GM12878 (cell line): ENCODE measurements around the gene RIPPLY3. TPM values are rescaled to one million over a fixed set of nuclear protein-coding genes. Genes with fewer than 3 reads are reported as not detected.
"Not testable (repeated sequence)": the region's sequence is repeated elsewhere in the genome, so short reads cannot be mapped to it uniquely, and the experiment has no call there.

Experiments used
- ATAC-seq: fragments of 200-7000 bp; cut with Tn5 transposase; 3 replicates; pipeline ENCODE4 v1.9.1; 2020; ENCODE audit warnings: mild to moderate bottlenecking, moderate library complexity
- BruUV-seq: library from RNA; stranded (reverse); fragments of 400-500 nt; replicated peaks from 2 replicates; lab custom pipeline; 2021; lab: Mats Ljungman, UMichigan
- CTCF ChIA-PET: fragments of 300-600 bp; sonication (Branson Sonifier 250); formaldehyde crosslinking; extraction: SDS; loops from one replicate; lab custom pipeline; 2021; ENCODE audit warnings: inconsistent platforms; lab: Yijun Ruan, JAX
- POLR2A ChIA-PET: fragments of 350-600 bp; formaldehyde crosslinking; extraction: SDS; loops from one replicate; lab custom pipeline; 2021; ENCODE audit warnings: inconsistent platforms; lab: Charles Lee
- RAD21 ChIA-PET: fragments of 300-600 bp; sonication (Branson Sonifier 250); formaldehyde crosslinking; loops from one replicate; lab custom pipeline; 2023; ENCODE audit warnings: antibody characterized with exemption; ENCODE audit not compliant: unreplicated experiment; lab: Charles Lee
- SMC1A ChIA-PET: fragments of 300-600 bp; sonication (Branson Sonifier 250); formaldehyde crosslinking; loops from one replicate; lab custom pipeline; 2023; ENCODE audit not compliant: unreplicated experiment, uncharacterized antibody; lab: Charles Lee
- DNase-seq: peaks from one replicate; pipeline ENCODE4 v3.0.0-alpha.2; 2011; ENCODE audit warnings: low read depth, low spot score
- FAIRE-seq: peaks from 3 replicates; lab custom pipeline; 2011; peaks lifted over from hg19 to GRCh38; lab: Jason Lieb, UNC
- H2AFZ ChIP-seq: 2 replicates; pipeline ENCODE4 v1.6.0; 2011; ENCODE audit warnings: low read depth, low read length, control low read depth; ENCODE audit not compliant: control insufficient read depth
- H3K27ac ChIP-seq: 2 replicates; pipeline ENCODE4 v1.5.1; 2011; ENCODE audit warnings: control low read depth; ENCODE audit not compliant: control insufficient read depth, insufficient read depth
- H3K27me3 ChIP-seq, 2 experiments: replicated peaks in 1 of 2; 2 replicates each; pipeline versions ENCODE4 v1.6.0 to v1.6.1; 2011; ENCODE audit warnings: low read length in 1 of 2; ENCODE audit not compliant: control insufficient read depth in 2 of 2, insufficient read depth in 2 of 2
- H3K36me3 ChIP-seq, 2 experiments: 2 replicates each; pipeline ENCODE4 v1.5.1; 2011; ENCODE audit warnings: low read length in 1 of 2; ENCODE audit not compliant: control insufficient read depth in 2 of 2, insufficient read depth in 2 of 2
- H3K4me1 ChIP-seq: 2 replicates; pipeline ENCODE4 v1.6.1; 2011; ENCODE audit warnings: mild to moderate bottlenecking, low read length, moderate library complexity, mixed read lengths; ENCODE audit not compliant: control insufficient read depth, insufficient read depth
- H3K4me2 ChIP-seq: 2 replicates; pipeline ENCODE4 v1.6.0; 2011; ENCODE audit warnings: control low read depth; ENCODE audit not compliant: control insufficient read depth, insufficient read depth
- H3K4me3 ChIP-seq: fragments of 200-600 bp; sonication (generic); 2 replicates; pipeline ENCODE4 v1.5.1; 2016
- H3K79me2 ChIP-seq: 2 replicates; pipeline ENCODE4 v1.6.0; 2011; ENCODE audit warnings: low read length; ENCODE audit not compliant: control insufficient read depth, insufficient read depth
- H3K9ac ChIP-seq: 2 replicates; pipeline ENCODE4 v1.8.0; 2011; ENCODE audit warnings: low read length, control low read depth, mixed read lengths; ENCODE audit not compliant: control insufficient read depth, insufficient read depth
- H3K9me3 ChIP-seq: replicated peaks from 3 replicates; pipeline ENCODE4 v1.5.1; 2011; ENCODE audit warnings: mild to moderate bottlenecking, low read length; ENCODE audit not compliant: control insufficient read depth, insufficient read depth
- H4K20me1 ChIP-seq: 2 replicates; pipeline ENCODE4 v1.6.0; 2011; ENCODE audit not compliant: control insufficient read depth, insufficient read depth
- CHD4 ChIP-seq: fragments of 200-600 bp; sonication (generic); IDR thresholded peaks from 2 replicates; pipeline ENCODE4 v1.6.1; 2016; ENCODE audit warnings: mild to moderate bottlenecking
- NBN ChIP-seq: fragments of 450-650 bp; IDR thresholded peaks from 2 replicates; pipeline ENCODE4 v1.6.1; 2016
- ZNF217 ChIP-seq: fragments of 450-650 bp; IDR thresholded peaks from 2 replicates; pipeline ENCODE4 v1.6.1; 2017; ENCODE audit warnings: antibody characterized with exemption, mild to moderate bottlenecking
- WGBS: methylation state at CpG from one replicate; pipeline ENCODE4 v1.1.6; 2016; ENCODE audit warnings: low lambda C conversion rate; ENCODE audit not compliant: insufficient replicate concordance, insufficient coverage; ENCODE audit errors: missing lambda C conversion rate; 5-methylcytosine and 5-hydroxymethylcytosine counted together
- in situ Hi-C: fragments of 300-500 bp; cut with MboI; formaldehyde crosslinking; loops from 9 replicates; pipeline ENCODE4 v1.14.3; 2018; ENCODE audit warnings: mixed read lengths
- intact Hi-C: fragments of 100-400 bp; cut with micrococcal nuclease; formaldehyde crosslinking; loops from one replicate; pipeline ENCODE4 v1.14.2; 2022; ENCODE audit not compliant: unreplicated experiment
- polyA plus RNA-seq, 11 experiments: library from polyadenylated mRNA; depleted of rRNA in 4 of 11; unstranded in 6 of 11; stranded (reverse) in 5 of 11; fragments of >200 nt; fragmentation: Nextera tagmentation in 4 of 11; fragmentation: Illumina TruSeq in 1 of 11; extraction: Ambion mirVana in 4 of 11; extraction: Trizol in 1 of 11; gene quantifications; 1 replicate in 1 of 11; 2 replicates in 10 of 11; pipeline versions ENCODE4 v1.2.1 to v1.2.3, GENCODE V29; 2011 to 2016; ENCODE audit warnings: inconsistent platforms in 2 of 11, missing spikeins in 2 of 11, low read depth in 1 of 11
- total RNA-seq, 4 experiments: library from RNA; depleted of rRNA in 3 of 4; stranded (reverse); fragments of >200 nt in 3 of 4; fragmentation: Illumina TruSeq in 1 of 4; extraction: Trizol in 1 of 4; gene quantifications; 2 replicates each; pipeline versions ENCODE4 v1.2.1 to v1.2.3, GENCODE V29; 2013 to 2021
- TF ChIP-seq, protein P1 (sequence below): fragments of 450-650 bp; IDR thresholded peaks from 2 replicates; pipeline ENCODE4 v1.6.1; 2016; ENCODE audit warnings: mild to moderate bottlenecking
- TF ChIP-seq, protein P2 (sequence below): fragments of 450-650 bp; IDR thresholded peaks from 2 replicates; pipeline ENCODE4 v1.6.1; 2017; ENCODE audit warnings: low read depth, mild to moderate bottlenecking, moderate library complexity
- TF ChIP-seq, protein P3 (sequence below): fragments of 450-650 bp; IDR thresholded peaks from 2 replicates; pipeline ENCODE4 v1.6.1; 2016; ENCODE audit warnings: mild to moderate bottlenecking, moderate library complexity, borderline replicate concordance

The RIPPLY3 gene
- total and polyA plus RNA-seq, 10 of the 15 experiments (the other 5 are each of a cell fraction or from before 2014, with no cell fraction given) = not detected

DNA sequence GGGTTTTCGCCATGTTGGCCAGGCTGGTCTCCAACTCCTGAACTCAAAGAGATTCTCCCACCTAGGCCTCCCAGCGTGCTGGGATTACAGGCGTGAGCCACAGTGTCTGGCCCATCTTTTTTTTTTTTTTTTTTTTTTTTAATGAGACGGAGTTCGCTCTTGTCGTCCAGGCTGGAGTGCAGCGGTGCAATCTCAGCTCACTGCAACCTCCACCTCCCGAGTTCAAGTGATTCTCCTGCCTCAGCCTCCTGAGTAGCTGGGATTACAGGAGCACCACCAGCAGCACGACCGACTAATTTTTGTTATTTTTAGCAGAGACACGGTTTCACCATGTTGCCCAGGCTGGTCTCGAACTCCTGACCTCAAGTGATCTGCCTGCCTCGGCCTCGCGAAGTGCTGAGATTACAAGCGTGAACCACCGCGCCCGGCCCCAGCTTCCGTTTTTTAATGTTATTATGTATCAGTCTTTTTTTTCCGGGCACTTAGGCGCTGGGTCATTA is 17.3 kb upstream of the RIPPLY3 start:
- H3K4me1 ChIP-seq, H3K79me2 ChIP-seq, in situ Hi-C loops, H3K36me3 ChIP-seq, DNase-seq, BruUV-seq, H3K9me3 ChIP-seq, H4K20me1 ChIP-seq, FAIRE-seq, ATAC-seq, H3K27me3 ChIP-seq: not testable (repeated sequence)
- WGBS = 25% methylated on average over 17 of the region's 22 CpGs
- intact Hi-C loops = loop anchor here (5.0 to 10.0 kb wide), 2 partner anchors 83 to 376 kb away; partner anchors contain the start of genes DYRK1A, PIGP and TTC3
- ChIA-PET CTCF (interaction anchor here (0.6 to 5.8 kb wide), 10 partner anchors 9 to 1226 kb away, joined by 3 to 94 read pairs (median 7); partner anchors contain the start of gene HLCS), RAD21 (interaction anchor here (0.8 to 2.1 kb wide), 6 partner anchors 9 to 49 kb away, joined by 3 to 19 read pairs (median 6); partner anchors contain the start of gene HLCS), SMC1A (interaction anchor here (1.1 to 4.1 kb wide), 3 partner anchors 10 to 16 kb away, joined by 3 to 23 read pairs (median 6); no protein-coding TSS in a partner anchor), POLR2A (interaction anchor here (0.7 to 2.4 kb wide), 5 partner anchors 12 to 1513 kb away, joined by 3 to 12 read pairs (median 6); partner anchors contain the start of gene HLCS)
- H2AFZ ChIP-seq = peak overlapping the region; percentile 87
- H3K9ac ChIP-seq = peak overlapping the region; percentile 60; the same call in 1 of the 2 replicates
- TF ChIP-seq NBN (peak; percentile 58; the same call in 1 of the 2 replicates), CHD4 (peak; percentile 94; the same call in 1 of the 2 replicates), ZNF217 (peak; percentile 95)
- TF ChIP-seq, protein P1, sequence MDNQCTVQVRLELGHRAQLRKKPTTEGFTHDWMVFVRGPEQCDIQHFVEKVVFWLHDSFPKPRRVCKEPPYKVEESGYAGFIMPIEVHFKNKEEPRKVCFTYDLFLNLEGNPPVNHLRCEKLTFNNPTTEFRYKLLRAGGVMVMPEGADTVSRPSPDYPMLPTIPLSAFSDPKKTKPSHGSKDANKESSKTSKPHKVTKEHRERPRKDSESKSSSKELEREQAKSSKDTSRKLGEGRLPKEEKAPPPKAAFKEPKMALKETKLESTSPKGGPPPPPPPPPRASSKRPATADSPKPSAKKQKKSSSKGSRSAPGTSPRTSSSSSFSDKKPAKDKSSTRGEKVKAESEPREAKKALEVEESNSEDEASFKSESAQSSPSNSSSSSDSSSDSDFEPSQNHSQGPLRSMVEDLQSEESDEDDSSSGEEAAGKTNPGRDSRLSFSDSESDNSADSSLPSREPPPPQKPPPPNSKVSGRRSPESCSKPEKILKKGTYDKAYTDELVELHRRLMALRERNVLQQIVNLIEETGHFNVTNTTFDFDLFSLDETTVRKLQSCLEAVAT = peak; percentile 84
- TF ChIP-seq, protein P2, sequence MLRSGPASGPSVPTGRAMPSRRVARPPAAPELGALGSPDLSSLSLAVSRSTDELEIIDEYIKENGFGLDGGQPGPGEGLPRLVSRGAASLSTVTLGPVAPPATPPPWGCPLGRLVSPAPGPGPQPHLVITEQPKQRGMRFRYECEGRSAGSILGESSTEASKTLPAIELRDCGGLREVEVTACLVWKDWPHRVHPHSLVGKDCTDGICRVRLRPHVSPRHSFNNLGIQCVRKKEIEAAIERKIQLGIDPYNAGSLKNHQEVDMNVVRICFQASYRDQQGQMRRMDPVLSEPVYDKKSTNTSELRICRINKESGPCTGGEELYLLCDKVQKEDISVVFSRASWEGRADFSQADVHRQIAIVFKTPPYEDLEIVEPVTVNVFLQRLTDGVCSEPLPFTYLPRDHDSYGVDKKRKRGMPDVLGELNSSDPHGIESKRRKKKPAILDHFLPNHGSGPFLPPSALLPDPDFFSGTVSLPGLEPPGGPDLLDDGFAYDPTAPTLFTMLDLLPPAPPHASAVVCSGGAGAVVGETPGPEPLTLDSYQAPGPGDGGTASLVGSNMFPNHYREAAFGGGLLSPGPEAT = 0 out of 2 replicates have a peak, but pooled peaks have one; percentile 31
- TF ChIP-seq, protein P3, sequence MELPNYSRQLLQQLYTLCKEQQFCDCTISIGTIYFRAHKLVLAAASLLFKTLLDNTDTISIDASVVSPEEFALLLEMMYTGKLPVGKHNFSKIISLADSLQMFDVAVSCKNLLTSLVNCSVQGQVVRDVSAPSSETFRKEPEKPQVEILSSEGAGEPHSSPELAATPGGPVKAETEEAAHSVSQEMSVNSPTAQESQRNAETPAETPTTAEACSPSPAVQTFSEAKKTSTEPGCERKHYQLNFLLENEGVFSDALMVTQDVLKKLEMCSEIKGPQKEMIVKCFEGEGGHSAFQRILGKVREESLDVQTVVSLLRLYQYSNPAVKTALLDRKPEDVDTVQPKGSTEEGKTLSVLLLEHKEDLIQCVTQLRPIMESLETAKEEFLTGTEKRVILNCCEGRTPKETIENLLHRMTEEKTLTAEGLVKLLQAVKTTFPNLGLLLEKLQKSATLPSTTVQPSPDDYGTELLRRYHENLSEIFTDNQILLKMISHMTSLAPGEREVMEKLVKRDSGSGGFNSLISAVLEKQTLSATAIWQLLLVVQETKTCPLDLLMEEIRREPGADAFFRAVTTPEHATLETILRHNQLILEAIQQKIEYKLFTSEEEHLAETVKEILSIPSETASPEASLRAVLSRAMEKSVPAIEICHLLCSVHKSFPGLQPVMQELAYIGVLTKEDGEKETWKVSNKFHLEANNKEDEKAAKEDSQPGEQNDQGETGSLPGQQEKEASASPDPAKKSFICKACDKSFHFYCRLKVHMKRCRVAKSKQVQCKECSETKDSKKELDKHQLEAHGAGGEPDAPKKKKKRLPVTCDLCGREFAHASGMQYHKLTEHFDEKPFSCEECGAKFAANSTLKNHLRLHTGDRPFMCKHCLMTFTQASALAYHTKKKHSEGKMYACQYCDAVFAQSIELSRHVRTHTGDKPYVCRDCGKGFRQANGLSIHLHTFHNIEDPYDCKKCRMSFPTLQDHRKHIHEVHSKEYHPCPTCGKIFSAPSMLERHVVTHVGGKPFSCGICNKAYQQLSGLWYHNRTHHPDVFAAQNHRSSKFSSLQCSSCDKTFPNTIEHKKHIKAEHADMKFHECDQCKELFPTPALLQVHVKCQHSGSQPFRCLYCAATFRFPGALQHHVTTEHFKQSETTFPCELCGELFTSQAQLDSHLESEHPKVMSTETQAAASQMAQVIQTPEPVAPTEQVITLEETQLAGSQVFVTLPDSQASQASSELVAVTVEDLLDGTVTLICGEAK = peak; percentile 40
- peak overlapping the region; percentile 76 for H3K4me3 ChIP-seq
- peak overlapping the region; percentile 85; the same call in 1 of the 2 replicates for H3K4me2 ChIP-seq
- H3K27ac ChIP-seq = peak overlapping the region; percentile 56
